BJ (cell line): Measurements from ENCODE around the gene DMPK. TPM values are rescaled to one million over a fixed set of nuclear protein-coding genes. Genes with fewer than 3 reads are reported as not detected.
"Not testable (repeated sequence)": the region's sequence is repeated elsewhere in the genome, so short reads cannot be mapped to it uniquely, and the experiment has no call there.

Experiments
- CTCF ChIA-PET: fragments of 350-600 bp; formaldehyde crosslinking; extraction: SDS; loops from one replicate; lab custom pipeline; 2021; ENCODE audit warnings: antibody characterized with exemption, inconsistent platforms; lab: Yijun Ruan, JAX
- POLR2A ChIA-PET: fragments of 300-600 bp; sonication (Branson Sonifier 250); formaldehyde crosslinking; extraction: SDS; loops from one replicate; lab custom pipeline; 2021; ENCODE audit warnings: antibody characterized with exemption; lab: Charles Lee
- DNase-seq: peaks from one replicate; pipeline ENCODE4 v3.0.0-alpha.2; 2011; ENCODE audit warnings: low read depth
- H3K27me3 ChIP-seq: 2 replicates; pipeline ENCODE4 v1.6.0; 2011; ENCODE audit warnings: low read length; ENCODE audit not compliant: control insufficient read depth, insufficient read depth
- H3K36me3 ChIP-seq: 2 replicates; pipeline ENCODE4 v1.5.1; 2011; ENCODE audit warnings: low read length; ENCODE audit not compliant: control insufficient read depth, insufficient read depth
- H3K4me3 ChIP-seq: 2 replicates; pipeline ENCODE4 v1.5.1; 2011; ENCODE audit warnings: low read depth, mild to moderate bottlenecking, control low read depth, low read length
- CTCF ChIP-seq: IDR thresholded peaks from 2 replicates; pipeline ENCODE4 v1.5.1; 2011; ENCODE audit warnings: low read depth, mild to moderate bottlenecking, control low read depth, inconsistent platforms, low read length, moderate library complexity; ENCODE audit not compliant: insufficient read depth
- polyA plus RNA-seq: library from polyadenylated mRNA; depleted of rRNA; stranded (reverse); fragments of >200 nt; gene quantifications from 2 replicates; pipeline ENCODE4 v1.2.3, GENCODE V29; 2011

DMPK gene
- polyA plus RNA-seq, 1 experiment = 131 TPM

- DNase-seq = no peak
- POLR2A ChIA-PET = no interaction called here
- CTCF ChIA-PET = interaction anchor here (1.0 to 1.4 kb wide), 2 partner anchors 44 to 46 kb away, joined by 3 to 4 read pairs; no protein-coding TSS in a partner anchor
- H3K27me3 ChIP-seq = no peaks in the 10 kb centered on the region
- no peak for TF ChIP-seq CTCF
- H3K4me3 ChIP-seq = no peak overlapping the region
- H3K36me3 ChIP-seq = no peaks in the 10 kb centered on the region
These were observed 28.7 kb downstream of the DMPK start for GRCh38 chr19:45753548-45753947.

- Histone ChIP-seq H3K4me3 (no peak overlapping the region), H3K27me3 (no peaks in the 10 kb centered on the region), H3K36me3 (no peaks in the 10 kb centered on the region)
- ChIA-PET POLR2A (no interaction called here), CTCF (interaction anchor here (1.4 kb wide), 1 partner anchor 47 kb away, joined by 4 read pairs; no protein-coding TSS in a partner anchor)
- no peak for DNase-seq
- no peak for TF ChIP-seq CTCF
These were observed 29.7 kb downstream of the DMPK start for GRCh38 chr19:45752639-45753038.

- H3K27me3 ChIP-seq, POLR2A ChIA-PET, CTCF ChIA-PET, H3K36me3 ChIP-seq, H3K4me3 ChIP-seq, DNase-seq: not testable (repeated sequence)
These were observed 30.8 kb downstream of the DMPK start for GRCh38 chr19:45751483-45751882.

- Histone ChIP-seq H3K27me3 (no peaks in the 10 kb centered on the region), H3K4me3 (no peak overlapping the region), H3K36me3 (no peaks in the 10 kb centered on the region)
- TF ChIP-seq CTCF = no peak
- CTCF ChIA-PET = no interaction called here
- POLR2A ChIA-PET = no interaction called here
- no peak for DNase-seq
These were observed 34.8 kb downstream of the DMPK start for GRCh38 chr19:45747513-45747912.

- ChIA-PET CTCF (no interaction called here), POLR2A (no interaction called here)
- no peak for DNase-seq
- Histone ChIP-seq H3K27me3 (no peaks in the 10 kb centered on the region), H3K36me3 (no peaks in the 10 kb centered on the region), H3K4me3 (no peak overlapping the region)
- TF ChIP-seq CTCF = no peak
These were observed 35.4 kb downstream of the DMPK start for GRCh38 chr19:45746866-45747265.

- Histone ChIP-seq H3K4me3 (no peak overlapping the region), H3K27me3 (no peaks in the 10 kb centered on the region), H3K36me3 (no peaks in the 10 kb centered on the region)
- ChIA-PET POLR2A (no interaction called here), CTCF (interaction anchor here (0.8 to 2.4 kb wide), 2 partner anchors 10 to 71 kb away, joined by 4 to 9 read pairs; no protein-coding TSS in a partner anchor)
- no peak for TF ChIP-seq CTCF
- no peak for DNase-seq
These were observed 36.7 kb downstream of the DMPK start for GRCh38 chr19:45745606-45746005.
